Activated naive CD8-positive, alpha-beta T cell (primary cell): ENCODE data around the gene BICDL1.
"Not testable (repeated sequence)": the region's sequence is repeated elsewhere in the genome, so short reads cannot be mapped to it uniquely, and the experiment has no call there.

Experiments
- H3K27ac Mint-ChIP-seq: one replicate; pipeline ENCODE4 v1.8.0; 2021; ENCODE audit warnings: mixed read lengths
- H3K27me3 Mint-ChIP-seq: one replicate; pipeline ENCODE4 v1.8.0; 2021; ENCODE audit warnings: mixed read lengths
- H3K36me3 Mint-ChIP-seq: one replicate; pipeline ENCODE4 v1.8.0; 2021; ENCODE audit warnings: mixed read lengths
- H3K4me1 Mint-ChIP-seq: one replicate; pipeline ENCODE4 v1.8.0; 2021; ENCODE audit warnings: low read depth, mixed read lengths
- H3K4me3 Mint-ChIP-seq: one replicate; pipeline ENCODE4 v1.8.0; 2021; ENCODE audit warnings: mild to moderate bottlenecking, mixed read lengths
- H3K9me3 Mint-ChIP-seq: one replicate; pipeline ENCODE4 v1.8.0; 2021; ENCODE audit warnings: low read depth, mixed read lengths

The BICDL1 gene, protein sequence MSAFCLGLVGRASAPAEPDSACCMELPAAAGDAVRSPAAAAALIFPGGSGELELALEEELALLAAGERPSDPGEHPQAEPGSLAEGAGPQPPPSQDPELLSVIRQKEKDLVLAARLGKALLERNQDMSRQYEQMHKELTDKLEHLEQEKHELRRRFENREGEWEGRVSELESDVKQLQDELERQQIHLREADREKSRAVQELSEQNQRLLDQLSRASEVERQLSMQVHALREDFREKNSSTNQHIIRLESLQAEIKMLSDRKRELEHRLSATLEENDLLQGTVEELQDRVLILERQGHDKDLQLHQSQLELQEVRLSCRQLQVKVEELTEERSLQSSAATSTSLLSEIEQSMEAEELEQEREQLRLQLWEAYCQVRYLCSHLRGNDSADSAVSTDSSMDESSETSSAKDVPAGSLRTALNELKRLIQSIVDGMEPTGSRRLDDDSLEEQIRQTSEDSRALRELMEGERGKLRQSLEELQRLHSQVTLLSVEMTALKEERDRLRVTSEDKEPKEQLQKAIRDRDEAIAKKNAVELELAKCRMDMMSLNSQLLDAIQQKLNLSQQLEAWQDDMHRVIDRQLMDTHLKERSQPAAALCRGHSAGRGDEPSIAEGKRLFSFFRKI

DNA sequence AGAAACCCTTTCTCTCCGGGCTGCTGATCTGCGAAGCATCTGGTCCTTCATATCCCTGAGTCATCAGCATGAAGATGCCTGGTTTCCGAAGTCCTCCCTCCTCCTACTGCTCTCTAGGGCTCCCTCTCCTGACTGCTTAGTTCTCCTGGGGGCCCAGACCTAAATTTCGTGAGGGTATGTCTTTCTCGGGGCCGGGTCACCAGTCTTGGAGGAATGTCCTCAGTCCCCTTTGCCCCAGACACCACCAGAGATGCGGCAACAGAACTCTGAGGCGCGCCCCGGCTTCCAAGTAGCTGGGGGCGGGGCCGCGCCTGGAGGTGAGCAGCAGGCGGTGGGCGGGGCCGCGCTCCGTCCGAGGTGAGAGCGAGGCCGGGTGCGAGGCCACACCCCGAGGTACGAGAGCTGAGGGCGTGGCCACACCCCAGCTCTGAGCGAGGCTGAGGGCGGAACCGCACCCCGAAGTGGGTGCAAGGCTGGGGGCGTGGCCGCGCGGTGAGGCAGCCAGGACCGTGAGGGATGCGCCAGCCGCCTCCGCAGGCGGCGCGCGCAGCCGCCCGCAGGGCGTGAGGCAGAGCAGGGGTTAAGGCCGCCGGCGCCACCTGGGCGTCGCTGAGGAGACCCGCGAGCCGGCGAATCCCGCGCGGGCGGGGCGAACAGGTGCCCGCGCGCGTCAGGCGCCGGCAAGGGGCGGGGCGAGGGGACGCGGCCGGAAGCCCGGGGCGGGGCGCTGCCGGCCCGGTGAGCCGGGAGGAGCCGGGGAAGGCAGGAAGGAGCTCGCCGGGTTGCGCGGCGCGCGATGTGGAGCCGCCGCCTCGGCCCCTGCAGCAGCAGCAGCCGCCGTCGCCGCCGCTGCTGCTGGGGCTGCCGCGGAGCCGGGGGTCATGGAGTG lies at the start of gene BICDL1:
BICDL1 (plus strand) TSS at position 765 of the 889 bp plus-strand sequence. CDS start 633 bp downstream, outside the sequence.
- Mint-ChIP-seq H3K27ac (peak within 1 kb of the TSS; percentile 96), H3K36me3 (peaks cover 19% of the 10 kb centered on the region), H3K27me3 (no peaks in the 10 kb centered on the region), H3K4me1 (peaks cover 41% of the 10 kb centered on the region), H3K4me3 (peak within 1 kb of the TSS; percentile 96), H3K9me3 (no peaks in the 10 kb centered on the region)

DNA sequence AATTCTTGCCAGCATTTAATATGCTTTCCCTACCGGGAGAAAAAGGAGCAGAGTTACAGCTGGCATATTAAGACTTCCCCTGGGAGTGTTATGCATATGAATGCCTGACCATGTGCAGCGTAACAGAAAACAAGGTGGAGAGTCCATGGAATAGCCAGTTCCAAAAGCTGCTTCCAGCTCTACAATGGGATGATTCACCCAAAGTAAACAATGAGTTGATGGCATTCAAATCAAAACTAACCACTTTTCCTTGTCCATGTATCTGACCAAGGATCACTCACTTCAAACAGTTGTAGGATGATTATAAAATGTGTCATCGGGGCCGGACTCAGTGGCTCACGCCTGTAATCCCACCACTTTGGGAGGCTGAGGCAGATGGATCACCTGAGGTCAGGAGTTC lies 48.1 kb upstream of the BICDL1 start:
- H3K36me3 Mint-ChIP-seq = no peaks in the 10 kb centered on the region
- H3K4me1 Mint-ChIP-seq = no peaks in the 10 kb centered on the region
- H3K4me3 Mint-ChIP-seq = no peak overlapping the region
- no peaks in the 10 kb centered on the region for H3K27me3 Mint-ChIP-seq
- no peak overlapping the region for H3K27ac Mint-ChIP-seq
- no peaks in the 10 kb centered on the region for H3K9me3 Mint-ChIP-seq

DNA sequence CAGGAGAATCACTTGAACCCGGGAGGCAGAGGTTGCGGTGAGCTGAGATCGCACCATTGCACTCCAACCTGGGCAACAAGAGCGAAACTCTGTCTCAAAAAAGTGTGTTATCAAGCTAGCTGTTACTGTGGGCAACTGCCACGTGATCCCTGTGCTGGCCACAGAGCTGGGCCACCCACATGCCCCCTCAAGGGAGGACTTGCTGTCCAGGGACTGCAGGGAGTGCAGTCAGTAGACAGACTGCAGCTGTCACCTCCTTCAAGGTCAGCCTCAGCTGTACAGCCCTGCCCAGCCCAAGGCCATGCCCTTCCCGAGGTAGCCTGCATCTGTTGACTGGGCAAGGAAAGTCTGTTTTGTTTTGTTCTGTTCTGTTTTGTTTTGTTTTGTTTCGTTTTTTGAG lies 46.6 kb upstream of the BICDL1 start:
- no peak overlapping the region for H3K4me3 Mint-ChIP-seq
- no peaks in the 10 kb centered on the region for H3K27me3 Mint-ChIP-seq
- H3K36me3 Mint-ChIP-seq = no peaks in the 10 kb centered on the region
- no peaks in the 10 kb centered on the region for H3K4me1 Mint-ChIP-seq
- no peak overlapping the region for H3K27ac Mint-ChIP-seq
- H3K9me3 Mint-ChIP-seq = no peaks in the 10 kb centered on the region

DNA sequence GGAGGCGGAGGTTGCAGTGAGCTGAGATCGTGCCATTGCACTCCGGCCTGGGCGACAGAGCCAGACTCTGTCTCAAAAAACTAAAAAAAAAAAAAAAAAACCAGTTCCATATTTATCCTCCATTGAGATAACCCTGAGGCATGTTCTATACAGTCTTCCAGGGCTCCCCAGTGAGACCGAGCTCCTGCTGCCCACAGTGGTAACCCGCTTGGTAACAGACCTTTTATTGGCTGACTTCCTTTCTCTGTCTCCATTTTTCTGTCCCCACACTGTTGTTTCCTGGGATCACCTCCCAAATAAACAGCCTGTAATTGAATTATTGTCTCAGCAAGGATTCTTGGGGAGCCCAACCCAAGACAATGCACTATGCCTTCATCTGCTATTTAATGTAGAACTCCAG lies 42.8 kb upstream of the BICDL1 start:
- no peaks in the 10 kb centered on the region for H3K36me3 Mint-ChIP-seq
- H3K4me3 Mint-ChIP-seq = no peak overlapping the region
- H3K27me3 Mint-ChIP-seq = no peaks in the 10 kb centered on the region
- H3K27ac Mint-ChIP-seq = no peak overlapping the region
- H3K4me1 Mint-ChIP-seq = no peaks in the 10 kb centered on the region
- H3K9me3 Mint-ChIP-seq = no peaks in the 10 kb centered on the region

DNA sequence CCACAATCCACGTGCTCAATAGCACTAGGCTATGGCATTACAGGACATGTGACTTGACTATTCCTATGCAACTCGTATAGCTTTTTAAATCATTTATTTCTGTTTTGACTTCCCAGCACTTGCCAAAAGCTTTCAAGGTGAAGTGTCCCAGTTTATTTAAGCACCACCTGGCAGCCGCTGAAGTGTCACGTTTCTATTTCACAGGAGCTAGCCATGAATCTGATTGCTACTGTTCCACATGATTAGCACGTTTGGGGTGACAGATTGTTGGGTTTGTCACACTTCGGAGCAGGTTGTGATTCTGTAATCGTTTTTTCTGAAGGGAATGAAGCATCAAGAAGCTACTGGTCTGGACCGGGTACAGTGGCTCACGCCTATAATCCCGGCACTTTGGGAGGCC lies 39.9 kb upstream of the BICDL1 start:
- Mint-ChIP-seq H3K27ac (no peak overlapping the region), H3K27me3 (no peaks in the 10 kb centered on the region), H3K4me1 (no peaks in the 10 kb centered on the region), H3K4me3 (no peak overlapping the region), H3K36me3 (peaks cover 3% of the 10 kb centered on the region), H3K9me3 (no peaks in the 10 kb centered on the region)

DNA sequence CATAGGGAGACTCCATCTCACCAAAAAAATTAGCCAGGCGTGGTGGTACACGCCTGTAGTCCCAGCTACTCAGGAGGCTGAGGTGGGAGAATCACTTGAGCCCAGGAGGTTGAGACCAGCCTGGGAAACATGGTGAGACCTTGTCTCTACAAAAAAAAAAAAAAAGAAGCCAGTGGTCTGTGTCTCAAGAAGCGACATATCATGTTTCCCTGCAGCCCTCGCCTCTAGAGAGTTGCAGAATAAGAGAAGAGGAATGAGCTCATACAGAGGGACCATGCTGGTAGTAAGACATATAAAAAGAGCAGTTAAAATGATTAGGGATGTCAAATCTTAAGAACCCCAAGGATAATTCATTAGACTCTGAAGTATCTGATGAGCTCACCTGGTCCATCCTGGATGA lies 39.4 kb upstream of the BICDL1 start:
- H3K36me3 Mint-ChIP-seq = peaks cover 3% of the 10 kb centered on the region
- no peak overlapping the region for H3K4me3 Mint-ChIP-seq
- no peaks in the 10 kb centered on the region for H3K9me3 Mint-ChIP-seq
- H3K27ac Mint-ChIP-seq = no peak overlapping the region
- no peaks in the 10 kb centered on the region for H3K27me3 Mint-ChIP-seq
- no peaks in the 10 kb centered on the region for H3K4me1 Mint-ChIP-seq

DNA sequence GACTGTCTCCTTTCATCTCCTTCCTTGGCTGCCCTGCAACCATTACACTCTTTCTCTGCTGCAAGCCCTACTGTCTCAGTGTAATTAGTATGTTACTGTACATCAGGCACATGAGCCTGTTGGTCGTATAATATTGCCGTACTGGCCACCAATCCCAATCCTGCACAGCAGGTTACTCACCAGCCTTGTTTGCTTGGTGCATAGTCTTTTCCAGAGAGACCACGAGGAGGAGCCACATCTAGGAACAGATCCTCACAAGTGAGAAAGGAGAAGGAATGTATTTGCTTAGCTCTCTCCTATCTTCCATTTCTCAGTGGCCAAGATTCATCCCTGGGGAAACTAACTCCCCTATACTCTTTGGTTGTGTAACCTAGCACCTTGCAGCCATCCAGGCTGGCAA lies 33.0 kb upstream of the BICDL1 start:
- H3K36me3 Mint-ChIP-seq = peaks cover 16% of the 10 kb centered on the region
- H3K27ac Mint-ChIP-seq = no peak overlapping the region
- no peaks in the 10 kb centered on the region for H3K4me1 Mint-ChIP-seq
- H3K4me3 Mint-ChIP-seq = no peak overlapping the region
- H3K27me3 Mint-ChIP-seq = no peaks in the 10 kb centered on the region
- peaks cover 12% of the 10 kb centered on the region for H3K9me3 Mint-ChIP-seq

DNA sequence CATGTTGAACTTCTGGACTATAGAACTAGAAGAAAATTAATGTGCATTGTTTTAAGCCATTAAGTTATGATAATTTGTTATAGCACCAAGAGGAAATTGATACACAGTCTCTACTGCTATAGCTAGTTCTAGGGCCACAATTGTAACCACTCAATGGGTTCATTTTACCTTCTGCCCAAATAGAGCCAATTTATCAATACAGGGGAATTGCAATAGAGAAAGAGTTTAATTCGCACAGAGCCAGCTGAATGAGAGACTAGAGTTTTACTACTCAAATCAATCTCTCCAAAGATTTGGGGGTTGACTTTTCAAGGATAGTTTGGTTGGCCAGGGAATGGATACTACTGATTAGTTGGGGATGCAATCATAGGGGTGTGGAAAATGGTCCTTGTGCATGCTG lies 31.9 kb upstream of the BICDL1 start:
- H3K36me3 Mint-ChIP-seq = peaks cover 16% of the 10 kb centered on the region
- no peak overlapping the region for H3K27ac Mint-ChIP-seq
- no peaks in the 10 kb centered on the region for H3K27me3 Mint-ChIP-seq
- H3K9me3 Mint-ChIP-seq = peaks cover 12% of the 10 kb centered on the region
- H3K4me1 Mint-ChIP-seq = no peaks in the 10 kb centered on the region
- no peak overlapping the region for H3K4me3 Mint-ChIP-seq

DNA sequence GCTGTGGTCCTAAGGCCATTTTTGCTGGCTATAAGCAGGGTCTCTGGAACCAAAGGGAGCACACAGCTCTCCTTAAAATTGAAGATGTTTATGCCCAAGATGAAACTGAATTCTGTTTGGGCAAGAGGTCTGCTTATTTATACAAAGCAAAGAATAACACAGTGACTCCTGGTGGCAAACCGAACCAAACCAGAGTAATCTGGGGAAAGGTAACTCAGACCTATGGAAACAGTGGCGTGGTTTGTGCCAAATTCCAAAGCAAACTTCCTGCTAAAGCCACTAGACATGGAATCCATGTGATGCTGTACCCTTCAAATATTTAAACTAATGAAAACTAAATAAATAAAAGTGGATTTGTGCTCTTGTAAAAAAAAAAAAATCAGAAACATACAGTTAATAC lies 29.6 kb upstream of the BICDL1 start:
- Mint-ChIP-seq H3K4me3 (no peak overlapping the region), H3K27ac (no peak overlapping the region), H3K9me3 (peaks cover 12% of the 10 kb centered on the region), H3K27me3 (no peaks in the 10 kb centered on the region), H3K4me1 (no peaks in the 10 kb centered on the region), H3K36me3 (peaks cover 13% of the 10 kb centered on the region)

DNA sequence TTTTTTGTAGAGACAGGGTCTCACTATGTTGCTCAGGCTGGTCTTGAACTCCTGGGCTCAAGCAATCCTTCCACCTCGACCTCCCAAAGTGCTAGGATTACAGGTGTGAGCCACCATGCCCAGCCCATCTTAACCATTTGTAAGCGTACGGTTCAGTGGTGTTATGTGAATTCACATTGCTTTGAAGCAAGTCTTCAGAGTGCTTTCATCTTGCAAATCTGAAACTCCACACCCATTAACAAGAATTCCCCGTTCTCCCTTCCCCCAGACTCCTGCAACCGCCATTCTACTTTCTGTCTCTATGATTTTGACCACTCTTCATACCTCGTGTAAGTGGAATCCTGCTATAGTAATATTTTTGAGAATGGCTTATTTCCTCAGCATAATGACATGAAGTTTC lies 24.9 kb upstream of the BICDL1 start:
- Mint-ChIP-seq H3K9me3 (no peaks in the 10 kb centered on the region), H3K4me1 (no peaks in the 10 kb centered on the region), H3K27me3 (no peaks in the 10 kb centered on the region), H3K36me3 (no peaks in the 10 kb centered on the region), H3K4me3 (no peak overlapping the region), H3K27ac (no peak overlapping the region)

DNA sequence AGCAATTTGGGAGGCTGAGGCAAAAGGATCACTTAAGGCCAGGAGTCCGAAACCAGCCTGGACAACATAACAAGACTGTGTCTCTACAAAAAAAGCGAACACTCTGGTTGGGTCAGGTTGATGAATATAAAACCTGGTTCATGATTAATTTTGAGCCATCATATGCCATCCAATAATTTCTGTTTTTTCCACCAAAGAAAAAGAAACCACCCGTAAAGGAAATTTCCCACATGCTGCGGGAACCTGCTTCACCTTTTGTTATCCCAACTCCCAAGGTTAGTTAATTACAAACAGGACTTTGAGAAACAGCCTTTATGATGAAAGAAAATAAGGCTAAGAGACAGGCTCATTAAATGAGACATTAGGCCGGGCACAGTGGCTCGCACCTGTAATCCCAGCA lies 24.1 kb upstream of the BICDL1 start:
- Mint-ChIP-seq H3K27ac (no peak overlapping the region), H3K27me3 (no peaks in the 10 kb centered on the region), H3K4me3 (no peak overlapping the region), H3K36me3 (no peaks in the 10 kb centered on the region), H3K9me3 (no peaks in the 10 kb centered on the region), H3K4me1 (no peaks in the 10 kb centered on the region)

DNA sequence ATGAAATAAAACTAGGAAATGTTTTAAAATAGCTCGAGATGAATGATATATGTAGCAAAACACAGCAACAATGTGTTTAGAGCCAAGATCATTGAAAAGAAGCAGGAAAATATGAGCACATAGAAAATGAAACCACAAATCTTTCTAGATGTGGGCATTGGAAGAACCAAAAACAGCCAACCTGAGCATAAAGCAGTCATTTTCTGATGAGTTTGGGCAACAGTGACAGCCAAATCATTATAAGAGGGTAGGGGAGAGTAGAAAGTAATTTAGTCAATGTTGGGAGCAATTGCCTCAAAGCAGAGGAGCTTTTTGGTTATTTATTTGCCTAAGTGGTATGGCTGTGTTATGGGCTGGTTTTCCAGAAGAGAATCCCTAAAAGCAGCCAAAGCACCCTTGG lies 8.8 kb upstream of the BICDL1 start:
- Mint-ChIP-seq H3K27me3 (no peaks in the 10 kb centered on the region), H3K27ac (peak overlapping the region; percentile 64), H3K9me3 (no peaks in the 10 kb centered on the region), H3K4me1 (peaks cover 8% of the 10 kb centered on the region), H3K4me3 (peak overlapping the region; percentile 34), H3K36me3 (no peaks in the 10 kb centered on the region)

DNA sequence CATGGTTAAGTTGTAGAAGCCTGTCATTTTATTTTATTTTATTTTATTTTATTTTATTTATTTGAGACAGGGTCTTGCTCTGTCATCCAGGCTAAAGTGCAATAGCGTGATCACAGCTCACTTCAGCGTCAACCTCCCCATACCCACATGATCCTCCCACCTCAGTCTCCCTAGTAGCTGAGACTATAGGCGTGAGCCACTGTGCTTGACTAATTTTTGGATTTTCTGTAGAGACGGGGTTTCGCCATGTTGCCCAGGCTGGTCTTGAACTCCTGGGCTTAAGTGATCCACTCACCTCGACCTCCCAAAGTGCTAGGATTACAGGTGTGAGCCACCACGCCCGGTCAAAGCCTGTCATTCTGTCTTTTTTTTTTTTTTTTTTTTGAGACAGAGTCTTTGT lies 8.3 kb upstream of the BICDL1 start:
- H3K36me3 Mint-ChIP-seq, H3K4me3 Mint-ChIP-seq, H3K4me1 Mint-ChIP-seq, H3K9me3 Mint-ChIP-seq, H3K27ac Mint-ChIP-seq, H3K27me3 Mint-ChIP-seq: not testable (repeated sequence)

DNA sequence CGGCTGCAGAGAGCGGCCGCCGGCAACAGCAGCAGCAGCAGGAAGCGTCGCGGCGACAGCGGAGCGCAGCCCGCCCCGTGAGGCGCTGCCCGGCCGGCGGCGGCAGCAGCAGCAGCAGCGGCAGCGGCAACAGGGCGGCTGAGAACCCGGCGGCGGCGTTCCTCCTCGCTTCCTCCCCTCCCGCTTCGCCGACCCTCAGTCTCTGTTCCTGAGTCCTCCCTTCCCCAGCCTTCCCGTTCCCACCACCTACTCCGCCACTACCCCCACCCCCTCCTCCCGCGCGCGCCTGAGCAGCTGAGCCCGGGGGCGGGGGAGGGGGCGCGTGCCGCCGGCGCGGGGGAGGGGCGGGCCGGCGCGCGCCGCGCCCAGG lies 310 bp downstream of the BICDL1 start:
- no peaks in the 10 kb centered on the region for H3K27me3 Mint-ChIP-seq
- H3K9me3 Mint-ChIP-seq = no peaks in the 10 kb centered on the region
- peak overlapping the region; percentile 52 for H3K4me3 Mint-ChIP-seq
- H3K36me3 Mint-ChIP-seq = peaks cover 23% of the 10 kb centered on the region
- peaks cover 46% of the 10 kb centered on the region for H3K4me1 Mint-ChIP-seq
- H3K27ac Mint-ChIP-seq = no peak overlapping the region

DNA sequence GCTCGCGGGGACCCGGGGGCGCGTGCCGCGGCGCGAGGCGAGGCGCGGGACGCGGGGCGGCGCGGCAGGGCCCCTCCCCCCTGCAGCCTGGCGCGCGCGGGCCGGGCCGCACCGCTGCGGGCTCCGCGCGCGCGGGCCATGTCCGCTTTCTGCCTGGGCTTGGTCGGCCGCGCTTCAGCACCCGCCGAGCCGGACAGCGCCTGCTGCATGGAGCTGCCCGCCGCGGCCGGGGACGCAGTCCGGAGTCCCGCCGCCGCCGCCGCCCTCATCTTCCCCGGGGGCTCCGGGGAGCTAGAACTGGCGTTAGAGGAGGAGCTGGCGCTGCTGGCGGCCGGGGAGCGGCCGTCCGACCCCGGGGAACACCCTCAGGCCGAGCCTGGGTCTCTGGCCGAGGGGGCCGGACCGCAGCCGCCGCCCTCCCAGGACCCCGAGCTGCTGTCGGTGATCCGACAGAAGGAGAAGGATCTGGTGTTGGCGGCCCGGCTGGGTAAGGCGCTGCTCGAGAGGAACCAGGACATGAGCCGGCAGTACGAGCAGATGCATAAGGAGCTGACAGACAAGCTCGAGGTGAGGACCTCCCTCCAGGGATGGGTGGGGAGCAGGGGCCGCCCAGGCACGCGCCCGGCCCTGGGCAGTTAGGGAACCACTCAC lies 820 bp downstream of the BICDL1 start:
- H3K4me1 Mint-ChIP-seq = peaks cover 50% of the 10 kb centered on the region
- no peaks in the 10 kb centered on the region for H3K9me3 Mint-ChIP-seq
- H3K27ac Mint-ChIP-seq = peak overlapping the region; percentile 93
- peaks cover 25% of the 10 kb centered on the region for H3K36me3 Mint-ChIP-seq
- H3K27me3 Mint-ChIP-seq = no peaks in the 10 kb centered on the region
- H3K4me3 Mint-ChIP-seq = peak overlapping the region; percentile 96
